Activated T-helper 2 cell treated with anti-CD3 and anti-CD28 coated beads, Interferon-gamma antibody, Interleukin-2, Interleukin-4, amounts not matched to agents 10 μg/mL and 5 μg/mL and 100 μg/mL, durations not matched to agents 14 hours and 24 hours and 36 hours (primary cell): ENCODE results near the gene FARS2. TPM values are rescaled to one million over a fixed set of nuclear protein-coding genes. Genes with fewer than 3 reads are reported as not detected.

Experiments
- DNase-seq: peaks from one replicate; pipeline ENCODE4 v3.0.0; 2021; ENCODE audit warnings: low spot score
- H3K27ac Mint-ChIP-seq: one replicate; pipeline ENCODE4 v1.8.0; 2021; ENCODE audit warnings: mixed read lengths
- H3K27me3 Mint-ChIP-seq: one replicate; pipeline ENCODE4 v1.8.0; 2021; ENCODE audit warnings: low read depth, mixed read lengths
- H3K36me3 Mint-ChIP-seq: one replicate; pipeline ENCODE4 v1.8.0; 2021; ENCODE audit warnings: low read depth, mixed read lengths
- H3K4me1 Mint-ChIP-seq: one replicate; pipeline ENCODE4 v1.8.0; 2021; ENCODE audit warnings: low read depth, mixed read lengths
- H3K4me3 Mint-ChIP-seq: one replicate; pipeline ENCODE4 v1.8.0; 2021; ENCODE audit warnings: low read depth, mild to moderate bottlenecking, moderate library complexity, mixed read lengths
- H3K9me3 Mint-ChIP-seq: one replicate; pipeline ENCODE4 v1.8.0; 2021; ENCODE audit warnings: mixed read lengths
- intact Hi-C: fragments of 100-400 bp; cut with micrococcal nuclease; formaldehyde crosslinking; loops from one replicate; pipeline ENCODE4 v1.15.1; 2023
- total RNA-seq: library from RNA; stranded (reverse); gene quantifications from 2 replicates; pipeline ENCODE4 v1.2.3, GENCODE V29; 2022

The FARS2 gene
- total RNA-seq, 1 donor from 2014 or later, result 19.7 TPM

GRCh38 chr6:5506597-5506996 lies 245.3 kb downstream of the FARS2 start:
- no peaks in the 10 kb centered on the region for H3K27me3 Mint-ChIP-seq
- peaks cover 14% of the 10 kb centered on the region for H3K4me1 Mint-ChIP-seq
- no peaks in the 10 kb centered on the region for H3K9me3 Mint-ChIP-seq
- intact Hi-C loops, result no loop called here
- H3K27ac Mint-ChIP-seq, result no peak overlapping the region
- no peak overlapping the region for H3K4me3 Mint-ChIP-seq
- no peaks in the 10 kb centered on the region for H3K36me3 Mint-ChIP-seq
- DNase-seq, result no peak

- DNase-seq, result no peak
- intact Hi-C loops, result no loop called here
- peak overlapping the region; percentile 29 for H3K27ac Mint-ChIP-seq
- no peak overlapping the region for H3K4me3 Mint-ChIP-seq
- no peaks in the 10 kb centered on the region for H3K27me3 Mint-ChIP-seq
- H3K4me1 Mint-ChIP-seq, result peaks cover 18% of the 10 kb centered on the region
- no peaks in the 10 kb centered on the region for H3K36me3 Mint-ChIP-seq
- H3K9me3 Mint-ChIP-seq, result no peaks in the 10 kb centered on the region
Observed at GRCh38 chr6:5507131-5507681, 245.9 kb downstream of the FARS2 start.

DNA sequence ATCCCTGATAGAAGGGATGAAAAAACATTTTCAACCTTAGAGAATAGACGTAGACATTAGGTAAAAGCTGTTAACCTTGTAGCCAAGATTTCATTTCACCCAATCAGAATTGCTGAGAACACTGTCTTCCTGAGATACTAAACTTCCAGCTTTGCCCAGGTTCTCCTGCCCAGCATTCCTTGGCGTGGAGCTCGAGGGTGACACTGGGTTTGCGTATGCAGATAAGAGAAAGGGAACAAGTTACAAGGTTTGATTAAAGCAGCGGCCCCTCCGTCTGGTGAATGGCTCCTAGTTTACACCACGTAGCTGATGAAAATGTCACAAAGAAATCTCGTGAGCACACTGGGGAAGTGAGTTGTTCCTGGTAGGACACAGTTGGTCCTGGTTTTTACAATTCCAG lies 247.8 kb downstream of the FARS2 start:
- H3K9me3 Mint-ChIP-seq, result no peaks in the 10 kb centered on the region
- H3K27ac Mint-ChIP-seq, result no peak overlapping the region
- no peak for DNase-seq
- H3K36me3 Mint-ChIP-seq, result no peaks in the 10 kb centered on the region
- intact Hi-C loops, result no loop called here
- no peaks in the 10 kb centered on the region for H3K27me3 Mint-ChIP-seq
- no peak overlapping the region for H3K4me3 Mint-ChIP-seq
- H3K4me1 Mint-ChIP-seq, result peaks cover 23% of the 10 kb centered on the region

- H3K4me1 Mint-ChIP-seq, result peaks cover 27% of the 10 kb centered on the region
- no peak for DNase-seq
- no peaks in the 10 kb centered on the region for H3K27me3 Mint-ChIP-seq
- no peak overlapping the region for H3K4me3 Mint-ChIP-seq
- intact Hi-C loops, result no loop called here
- no peaks in the 10 kb centered on the region for H3K36me3 Mint-ChIP-seq
- H3K27ac Mint-ChIP-seq, result no peak overlapping the region
- no peaks in the 10 kb centered on the region for H3K9me3 Mint-ChIP-seq
Observed at GRCh38 chr6:5510331-5511133, 249.2 kb downstream of the FARS2 start.

DNA sequence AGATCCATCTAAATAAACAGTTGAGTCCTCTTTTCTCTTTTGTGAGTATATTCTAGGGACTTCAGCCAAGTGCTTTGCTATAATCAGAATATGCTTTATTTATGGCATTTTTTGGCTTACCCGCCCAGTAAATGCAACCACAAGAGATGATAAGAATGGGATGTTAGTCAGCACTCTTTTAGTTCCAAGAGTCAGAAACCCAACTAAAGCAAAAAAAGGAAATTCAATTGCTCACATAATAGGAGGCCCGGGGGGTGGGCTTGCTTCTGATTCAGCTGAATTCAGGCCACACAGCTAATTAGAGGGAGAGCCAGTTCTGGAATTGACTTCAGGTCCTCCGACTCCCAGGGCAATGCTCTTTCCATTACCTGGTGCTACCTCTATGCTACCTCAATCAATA lies 250.6 kb downstream of the FARS2 start:
- Mint-ChIP-seq H3K4me1 (peaks cover 32% of the 10 kb centered on the region), H3K4me3 (no peak overlapping the region), H3K9me3 (no peaks in the 10 kb centered on the region), H3K36me3 (no peaks in the 10 kb centered on the region), H3K27ac (no peak overlapping the region), H3K27me3 (no peaks in the 10 kb centered on the region)
- intact Hi-C loops, result no loop called here
- no peak for DNase-seq

- no peaks in the 10 kb centered on the region for H3K9me3 Mint-ChIP-seq
- H3K36me3 Mint-ChIP-seq, result no peaks in the 10 kb centered on the region
- intact Hi-C loops, result no loop called here
- H3K27me3 Mint-ChIP-seq, result no peaks in the 10 kb centered on the region
- no peak for DNase-seq
- no peak overlapping the region for H3K27ac Mint-ChIP-seq
- peaks cover 28% of the 10 kb centered on the region for H3K4me1 Mint-ChIP-seq
- H3K4me3 Mint-ChIP-seq, result no peak overlapping the region
Observed at GRCh38 chr6:5512422-5512821, 251.1 kb downstream of the FARS2 start.

- Mint-ChIP-seq H3K9me3 (no peaks in the 10 kb centered on the region), H3K27ac (no peak overlapping the region), H3K4me3 (no peak overlapping the region), H3K27me3 (no peaks in the 10 kb centered on the region), H3K4me1 (peaks cover 34% of the 10 kb centered on the region), H3K36me3 (no peaks in the 10 kb centered on the region)
- DNase-seq, result no peak
- intact Hi-C loops, result no loop called here
Observed at GRCh38 chr6:5513408-5513807, 252.1 kb downstream of the FARS2 start.

DNA sequence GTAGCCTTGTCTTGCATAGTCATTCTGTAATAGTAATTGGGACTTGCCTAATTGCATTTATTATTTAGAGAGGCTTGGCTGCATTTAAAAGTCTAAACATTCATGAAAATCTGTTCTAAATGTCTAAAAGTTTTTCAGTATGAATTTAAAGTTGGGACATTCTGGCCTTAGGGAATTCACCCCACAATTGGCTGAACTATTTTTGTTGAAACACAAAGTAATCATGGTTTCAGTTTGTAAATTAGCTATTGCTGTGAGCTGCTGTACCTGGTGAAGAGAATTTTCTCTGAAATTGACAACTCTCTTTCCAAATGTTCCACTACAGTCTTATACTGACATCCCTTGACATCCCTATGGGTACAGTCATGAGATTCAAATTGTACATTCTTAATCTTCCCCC lies 253.0 kb downstream of the FARS2 start:
- H3K4me1 Mint-ChIP-seq, result peaks cover 38% of the 10 kb centered on the region

GRCh38 chr6:5515200-5515599 lies 253.9 kb downstream of the FARS2 start:
- no peaks in the 10 kb centered on the region for H3K36me3 Mint-ChIP-seq
- H3K4me3 Mint-ChIP-seq, result no peak overlapping the region
- no peak for DNase-seq
- no peak overlapping the region for H3K27ac Mint-ChIP-seq
- no peaks in the 10 kb centered on the region for H3K9me3 Mint-ChIP-seq
- H3K27me3 Mint-ChIP-seq, result no peaks in the 10 kb centered on the region
- H3K4me1 Mint-ChIP-seq, result peaks cover 44% of the 10 kb centered on the region
- intact Hi-C loops, result no loop called here

More for the DNA sequence above, 253.0 kb downstream of the FARS2 start:
- H3K27ac Mint-ChIP-seq, result no peak overlapping the region
- no peaks in the 10 kb centered on the region for H3K9me3 Mint-ChIP-seq
- DNase-seq, result no peak
- no peak overlapping the region for H3K4me3 Mint-ChIP-seq
- intact Hi-C loops, result no loop called here
- H3K36me3 Mint-ChIP-seq, result no peaks in the 10 kb centered on the region
- no peaks in the 10 kb centered on the region for H3K27me3 Mint-ChIP-seq

- no peaks in the 10 kb centered on the region for H3K9me3 Mint-ChIP-seq
- H3K27ac Mint-ChIP-seq, result peak overlapping the region; percentile 47
- peaks cover 46% of the 10 kb centered on the region for H3K4me1 Mint-ChIP-seq
- no peaks in the 10 kb centered on the region for H3K36me3 Mint-ChIP-seq
- no peak for DNase-seq
- H3K4me3 Mint-ChIP-seq, result no peak overlapping the region
- no peaks in the 10 kb centered on the region for H3K27me3 Mint-ChIP-seq
- intact Hi-C loops, result no loop called here
Observed at GRCh38 chr6:5516036-5516435, 254.7 kb downstream of the FARS2 start.

GRCh38 chr6:5517796-5518195 lies 256.5 kb downstream of the FARS2 start:
- H3K4me1 Mint-ChIP-seq, result peaks cover 48% of the 10 kb centered on the region
- intact Hi-C loops, result loop anchor here (1.0 to 2.0 kb wide), 2 partner anchors 19 to 110 kb away; no protein-coding TSS in a partner anchor
- H3K4me3 Mint-ChIP-seq, result peak overlapping the region; percentile 48

GRCh38 chr6:5518936-5519491 lies 257.7 kb downstream of the FARS2 start:
- Mint-ChIP-seq H3K4me3 (no peak overlapping the region), H3K4me1 (peaks cover 47% of the 10 kb centered on the region), H3K9me3 (no peaks in the 10 kb centered on the region), H3K27me3 (no peaks in the 10 kb centered on the region), H3K27ac (peak overlapping the region; percentile 0), H3K36me3 (peaks cover 9% of the 10 kb centered on the region)
- DNase-seq, result no peak
- intact Hi-C loops, result loop anchor here (2.0 kb wide), 1 partner anchor 20 kb away; no protein-coding TSS in a partner anchor

More at GRCh38 chr6:5517796-5518195, 256.5 kb downstream of the FARS2 start:
- peaks cover 4% of the 10 kb centered on the region for H3K36me3 Mint-ChIP-seq
- no peak for DNase-seq
- peak overlapping the region; percentile 76 for H3K27ac Mint-ChIP-seq
- no peaks in the 10 kb centered on the region for H3K27me3 Mint-ChIP-seq
- H3K9me3 Mint-ChIP-seq, result no peaks in the 10 kb centered on the region

DNA sequence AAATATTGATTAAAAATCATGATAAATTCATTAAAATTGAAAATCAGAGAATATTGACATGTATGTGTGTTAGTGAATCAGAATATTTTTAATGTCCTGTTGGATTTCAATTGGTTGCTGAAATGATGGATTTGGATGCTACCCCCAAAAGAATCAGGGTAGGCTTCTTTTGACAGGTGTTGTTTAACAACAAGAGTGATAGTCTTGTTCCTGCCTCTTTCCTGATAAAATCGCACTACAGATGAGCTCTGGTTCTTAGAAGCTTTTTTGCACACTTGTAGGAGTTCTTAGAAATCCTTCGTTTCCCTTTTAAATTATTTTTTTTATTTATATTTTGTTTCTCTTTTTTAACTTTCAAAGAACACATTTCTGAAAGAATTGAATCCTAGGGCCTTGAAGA lies 259.5 kb downstream of the FARS2 start:
- DNase-seq, result no peak
- Mint-ChIP-seq H3K27me3 (no peaks in the 10 kb centered on the region), H3K9me3 (no peaks in the 10 kb centered on the region), H3K36me3 (peaks cover 9% of the 10 kb centered on the region), H3K27ac (no peak overlapping the region), H3K4me3 (no peak overlapping the region), H3K4me1 (peaks cover 43% of the 10 kb centered on the region)
- intact Hi-C loops, result no loop called here
